ENCODE data around the gene BABAM2. TPM values are rescaled to one million over a fixed set of nuclear protein-coding genes. Genes with fewer than 3 reads are reported as not detected.

BABAM2 gene
- total RNA-seq, 4 donors from 2014 or later: 33.3 to 48.9 (median 37.9) TPM

DNA sequence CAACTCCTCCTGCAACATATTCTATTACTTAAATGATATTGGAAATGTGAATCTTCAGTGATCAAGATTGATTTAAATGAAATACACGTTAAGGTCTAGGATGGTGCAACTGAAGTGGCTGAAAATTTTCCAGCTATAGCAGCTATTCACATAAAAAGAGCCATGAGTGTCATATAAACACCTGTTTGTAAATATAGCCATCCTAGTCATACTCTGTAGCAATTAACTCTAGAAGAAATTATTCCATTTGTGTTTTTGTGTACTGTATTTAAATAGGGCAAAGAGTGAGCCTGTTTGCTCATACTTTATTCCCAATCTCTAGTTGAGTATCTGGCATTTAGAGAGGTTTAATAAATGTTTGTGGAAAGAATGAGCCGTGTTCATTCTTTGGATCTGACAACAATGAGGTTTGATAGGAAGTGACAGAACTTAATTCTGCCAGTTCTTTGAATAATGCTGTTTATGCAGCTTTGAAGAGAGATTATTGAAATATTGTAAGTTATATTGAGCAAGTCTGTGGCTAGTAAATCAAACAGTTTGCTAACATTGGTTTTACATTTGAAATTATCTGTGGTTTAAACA, 49.7 kb downstream of the BABAM2 start:
- Histone ChIP-seq H3K36me3 (no peaks in the 10 kb centered on the region), H3K27me3 (no peaks in the 10 kb centered on the region), H3K4me1 (no peaks in the 10 kb centered on the region), H3K9me3 (no peaks in the 10 kb centered on the region), H3K27ac (no peak overlapping the region), H3K4me3 (no peak overlapping the region)
- no peak for DNase-seq
- in situ Hi-C loops (cut with MboI; ENCODE audit: low pct_ligation_motif_present in 1 of 4, low pct_unique_long_range_greater_than_20kb in 1 of 4, low sequenced_read_pairs in 3 of 4): no loop called here
- TF ChIP-seq, protein P1, sequence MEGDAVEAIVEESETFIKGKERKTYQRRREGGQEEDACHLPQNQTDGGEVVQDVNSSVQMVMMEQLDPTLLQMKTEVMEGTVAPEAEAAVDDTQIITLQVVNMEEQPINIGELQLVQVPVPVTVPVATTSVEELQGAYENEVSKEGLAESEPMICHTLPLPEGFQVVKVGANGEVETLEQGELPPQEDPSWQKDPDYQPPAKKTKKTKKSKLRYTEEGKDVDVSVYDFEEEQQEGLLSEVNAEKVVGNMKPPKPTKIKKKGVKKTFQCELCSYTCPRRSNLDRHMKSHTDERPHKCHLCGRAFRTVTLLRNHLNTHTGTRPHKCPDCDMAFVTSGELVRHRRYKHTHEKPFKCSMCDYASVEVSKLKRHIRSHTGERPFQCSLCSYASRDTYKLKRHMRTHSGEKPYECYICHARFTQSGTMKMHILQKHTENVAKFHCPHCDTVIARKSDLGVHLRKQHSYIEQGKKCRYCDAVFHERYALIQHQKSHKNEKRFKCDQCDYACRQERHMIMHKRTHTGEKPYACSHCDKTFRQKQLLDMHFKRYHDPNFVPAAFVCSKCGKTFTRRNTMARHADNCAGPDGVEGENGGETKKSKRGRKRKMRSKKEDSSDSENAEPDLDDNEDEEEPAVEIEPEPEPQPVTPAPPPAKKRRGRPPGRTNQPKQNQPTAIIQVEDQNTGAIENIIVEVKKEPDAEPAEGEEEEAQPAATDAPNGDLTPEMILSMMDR (IDR thresholded peaks at IDR 0.05): no peak
- TF ChIP-seq EP300 (IDR thresholded peaks at IDR 0.05; ENCODE audit: low read depth) (no peak), POLR2A (IDR thresholded peaks at IDR 0.05) (no peak), POLR2AphosphoS5 (IDR thresholded peaks at IDR 0.05) (no peak)
- intact Hi-C loops (cut with DNase I; ENCODE audit: low total_unique reads): no loop called here
- WGBS, 2 donors (ENCODE audit: low coverage in 1 of 2): 59 to 72% methylated on average over 2 of the region's 2 CpGs

DNA sequence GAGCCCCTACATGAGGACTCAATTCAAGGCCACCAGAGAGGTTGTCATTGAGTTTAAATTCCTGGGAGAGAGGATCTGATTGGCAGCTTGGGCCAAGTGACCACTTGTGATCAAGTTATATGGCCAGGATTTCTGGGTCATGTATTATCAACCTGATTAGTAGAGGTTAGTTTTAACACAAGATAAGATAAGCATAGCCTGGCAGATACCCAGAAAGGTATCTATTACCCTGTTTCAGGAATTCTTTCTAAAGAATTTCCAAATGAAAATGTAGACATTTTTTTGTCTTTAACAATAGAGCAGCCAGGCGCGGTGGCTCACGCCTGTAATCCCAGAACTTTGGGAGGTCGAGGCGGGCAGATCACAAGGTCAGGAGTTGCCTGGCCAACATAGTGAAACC, 50.5 kb downstream of the BABAM2 start:
- no peak for DNase-seq
- in situ Hi-C loops (cut with MboI; ENCODE audit: low pct_ligation_motif_present in 1 of 4, low pct_unique_long_range_greater_than_20kb in 1 of 4, low sequenced_read_pairs in 3 of 4) (no loop called here), intact Hi-C loops (cut with DNase I; ENCODE audit: low total_unique reads) (no loop called here)
- no peak overlapping the region for H3K27ac ChIP-seq
- 94 to 95% methylated on average over 5 of the region's 5 CpGs for WGBS, 2 donors (ENCODE audit: low coverage in 1 of 2)
- H3K4me3 ChIP-seq: no peak overlapping the region
- no peaks in the 10 kb centered on the region for H3K36me3 ChIP-seq
- no peak for TF ChIP-seq EP300 (IDR thresholded peaks at IDR 0.05; ENCODE audit: low read depth)
- no peak for TF ChIP-seq POLR2AphosphoS5 (IDR thresholded peaks at IDR 0.05)
- TF ChIP-seq POLR2A (IDR thresholded peaks at IDR 0.05): no peak
- TF ChIP-seq, protein P1 (IDR thresholded peaks at IDR 0.05): no peak
- H3K9me3 ChIP-seq: no peaks in the 10 kb centered on the region
- peaks cover 0 to 2% (median 0%) of the 10 kb centered on the region in 4 donors for H3K4me1 ChIP-seq
- H3K27me3 ChIP-seq: no peaks in the 10 kb centered on the region

DNA sequence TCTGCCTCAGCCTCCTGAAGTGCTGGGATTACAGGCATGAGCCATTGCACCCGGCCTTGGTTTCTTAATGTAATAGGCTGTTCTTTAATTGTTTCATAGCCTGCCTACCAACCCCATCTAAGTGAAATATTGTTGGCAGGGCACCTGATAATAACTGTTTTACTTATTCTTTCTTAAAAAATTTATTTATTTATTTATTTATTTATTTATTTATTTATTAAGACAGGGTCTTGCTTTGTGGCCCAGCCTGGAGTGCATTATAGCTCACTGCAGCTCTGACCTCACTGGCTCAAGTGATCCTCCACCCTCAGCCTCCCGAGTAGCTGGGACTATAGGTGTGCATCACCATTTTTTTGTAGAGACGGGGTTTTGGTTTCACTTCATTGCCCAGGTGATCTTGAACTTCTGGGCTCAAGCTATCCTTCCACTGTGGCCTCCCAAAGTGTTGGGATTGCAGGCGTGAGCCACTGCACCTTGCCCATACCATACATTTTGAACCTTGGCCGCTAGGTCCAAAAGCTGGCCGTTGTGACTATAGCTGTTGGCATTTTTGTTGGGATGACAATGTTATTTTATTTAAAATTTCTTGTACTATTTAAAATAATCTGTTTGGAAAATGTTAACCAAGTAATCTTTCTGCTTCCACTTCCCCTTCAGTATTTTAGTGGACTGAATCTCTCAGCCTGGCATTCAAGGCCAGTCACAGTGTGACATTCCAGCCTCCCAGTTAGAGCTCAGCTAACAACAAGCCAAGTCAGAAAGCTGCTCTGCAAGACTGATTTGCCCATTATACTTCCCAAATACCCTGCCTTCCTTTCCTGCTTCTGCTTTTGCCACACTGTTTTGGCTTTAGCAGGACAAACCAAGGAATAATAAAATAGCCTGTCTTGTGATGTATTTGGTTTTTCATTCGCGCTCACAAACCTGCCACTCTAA, 52.4 kb downstream of the BABAM2 start:
- in situ Hi-C loops (cut with MboI; ENCODE audit: low pct_ligation_motif_present in 1 of 4, low pct_unique_long_range_greater_than_20kb in 1 of 4, low sequenced_read_pairs in 3 of 4): no loop called here
- Histone ChIP-seq H3K4me3 (no peak overlapping the region), H3K27me3 (no peaks in the 10 kb centered on the region), H3K27ac (no peak overlapping the region), H3K9me3 (no peaks in the 10 kb centered on the region), H3K36me3 (no peaks in the 10 kb centered on the region), H3K4me1 (peaks cover 0 to 15% (median 6%) of the 10 kb centered on the region in 4 donors)
- DNase-seq: no peak
- intact Hi-C loops (cut with DNase I; ENCODE audit: low total_unique reads): no loop called here
- no peak for TF ChIP-seq POLR2AphosphoS5 (IDR thresholded peaks at IDR 0.05)
- no peak for TF ChIP-seq EP300 (IDR thresholded peaks at IDR 0.05; ENCODE audit: low read depth)
- TF ChIP-seq, protein P1 (IDR thresholded peaks at IDR 0.05): no peak
- 96 to 100% methylated on average over 4 to 8 of the region's 8 CpGs for WGBS, 2 donors (ENCODE audit: low coverage in 1 of 2)

DNA sequence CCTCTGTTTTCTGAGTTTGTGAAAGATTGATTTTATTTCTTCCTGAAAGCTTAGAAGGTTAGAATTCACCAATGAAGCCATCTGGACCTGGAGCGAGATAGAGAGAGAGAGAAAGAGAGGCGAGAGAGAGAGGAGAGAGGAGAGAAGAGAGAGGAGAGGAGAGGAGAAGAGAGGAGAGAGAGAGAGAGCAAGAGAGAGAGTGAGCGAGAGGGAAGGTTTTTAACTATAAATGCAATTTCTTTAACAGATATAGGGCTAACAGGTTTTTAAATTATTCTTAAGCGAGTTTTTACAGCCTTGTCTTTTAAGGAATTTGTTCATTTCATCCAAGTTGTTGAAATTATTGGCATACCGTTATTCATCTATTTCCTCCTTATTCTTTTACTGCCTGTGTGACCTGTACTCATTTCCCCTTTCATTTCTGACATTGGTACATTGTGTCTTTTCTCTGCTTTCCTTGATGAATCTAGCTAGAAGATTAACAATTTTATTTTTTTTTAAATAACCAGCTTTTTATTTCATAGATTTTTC, 56.1 kb downstream of the BABAM2 start:
- Histone ChIP-seq H3K36me3 (no peaks in the 10 kb centered on the region), H3K9me3 (no peaks in the 10 kb centered on the region), H3K4me1 (peaks cover 0 to 15% (median 6%) of the 10 kb centered on the region in 4 donors), H3K27me3 (no peaks in the 10 kb centered on the region), H3K27ac (no peak overlapping the region), H3K4me3 (no peak overlapping the region)
- WGBS, 2 donors (ENCODE audit: low coverage in 1 of 2): 52 to 61% methylated on average over 5 of the region's 5 CpGs
- TF ChIP-seq POLR2A (IDR thresholded peaks at IDR 0.05): no peak
- no peak for TF ChIP-seq EP300 (IDR thresholded peaks at IDR 0.05; ENCODE audit: low read depth)
- TF ChIP-seq, protein P1 (IDR thresholded peaks at IDR 0.05): no peak
- TF ChIP-seq POLR2AphosphoS5 (IDR thresholded peaks at IDR 0.05): no peak
- in situ Hi-C loops (cut with MboI; ENCODE audit: low pct_ligation_motif_present in 1 of 4, low pct_unique_long_range_greater_than_20kb in 1 of 4, low sequenced_read_pairs in 3 of 4) (no loop called here), intact Hi-C loops (cut with DNase I; ENCODE audit: low total_unique reads) (no loop called here)
- DNase-seq: no peak

Measured in transverse colon (tissue), 4 donors.